PC-9 (cell line): Measurements from ENCODE around the gene ADGRL3. TPM values are rescaled to one million over a fixed set of nuclear protein-coding genes. Genes with fewer than 3 reads are reported as not detected.

Experiments
- BruUV-seq: library from RNA; stranded (reverse); fragments of 400-500 nt; replicated peaks from 2 replicates; lab custom pipeline; 2021; lab: Mats Ljungman, UMichigan
- CTCF ChIA-PET: fragments of 300-600 bp; sonication (Branson Sonifier 250); formaldehyde crosslinking; loops from one replicate; lab custom pipeline; 2022; ENCODE audit warnings: antibody characterized with exemption; lab: Charles Lee
- POLR2A ChIA-PET: fragments of 300-600 bp; sonication (Branson Sonifier 250); formaldehyde crosslinking; loops from one replicate; lab custom pipeline; 2022; ENCODE audit warnings: antibody characterized with exemption; ENCODE audit not compliant: unreplicated experiment; lab: Charles Lee
- DNase-seq, 2 experiments: peaks; one replicate each; pipeline versions ENCODE4 v3.0.0 to v3.0.0-alpha.2; 2015 to 2022; ENCODE audit warnings: mixed read lengths in 1 of 2
- H2AFZ ChIP-seq: fragments of 200-600 bp; sonication (generic); 2 replicates; pipeline ENCODE4 v1.8.1; 2017; ENCODE audit warnings: antibody characterized with exemption
- H3F3A ChIP-seq: fragments of 200-600 bp; sonication (generic); 2 replicates; pipeline ENCODE4 v1.8.1; 2017; ENCODE audit warnings: antibody characterized with exemption, mild to moderate bottlenecking, low read depth; ENCODE audit not compliant: insufficient read depth
- H3K27ac ChIP-seq: fragments of 200-600 bp; sonication (generic); 2 replicates; pipeline ENCODE4 v1.6.1; 2016; ENCODE audit warnings: mixed run types
- H3K27me3 ChIP-seq: fragments of 200-600 bp; sonication (generic); 2 replicates; pipeline ENCODE4 v1.6.1; 2016; ENCODE audit warnings: low read depth, mixed run types; ENCODE audit not compliant: insufficient read depth
- H3K36me3 ChIP-seq: fragments of 200-600 bp; sonication (generic); 2 replicates; pipeline ENCODE4 v1.6.1; 2016; ENCODE audit warnings: low read depth, mixed run types
- H3K4me1 ChIP-seq: fragments of 200-600 bp; sonication (generic); replicated peaks from 2 replicates; pipeline ENCODE4 v1.6.1; 2016; ENCODE audit warnings: mixed run types; ENCODE audit not compliant: insufficient read depth
- H3K4me2 ChIP-seq: fragments of 200-600 bp; sonication (generic); 2 replicates; pipeline ENCODE4 v1.6.1; 2017; ENCODE audit warnings: mixed run types
- H3K4me3 ChIP-seq: fragments of 200-600 bp; sonication (generic); 2 replicates; pipeline ENCODE4 v1.6.1; 2016; ENCODE audit warnings: mixed run types
- H3K79me2 ChIP-seq: fragments of 200-600 bp; sonication (generic); 2 replicates; pipeline ENCODE4 v1.6.1; 2017; ENCODE audit warnings: low read depth, mixed run types
- H3K9me2 ChIP-seq: fragments of 200-600 bp; sonication (generic); 2 replicates; pipeline ENCODE4 v1.8.1; 2017; ENCODE audit warnings: mild to moderate bottlenecking; ENCODE audit not compliant: insufficient read depth
- H3K9me3 ChIP-seq: fragments of 200-600 bp; sonication (generic); 2 replicates; pipeline ENCODE4 v1.8.1; 2016; ENCODE audit warnings: low read depth; ENCODE audit not compliant: insufficient read depth
- H4K20me1 ChIP-seq: fragments of 200-600 bp; sonication (generic); 2 replicates; pipeline ENCODE4 v1.8.1; 2017; ENCODE audit not compliant: insufficient read depth
- CTCF ChIP-seq: fragments of 200-600 bp; sonication (generic); conservative IDR thresholded peaks from 2 replicates; pipeline ENCODE4 v1.6.1; 2017; ENCODE audit warnings: mixed run types, antibody characterized with exemption, mild to moderate bottlenecking, moderate library complexity
- EZH2 ChIP-seq: fragments of 200-600 bp; sonication (generic); IDR thresholded peaks from 2 replicates; pipeline ENCODE4 v1.8.0; 2017; ENCODE audit warnings: antibody characterized with exemption, low read depth
- intact Hi-C: fragments of 100-400 bp; cut with micrococcal nuclease; formaldehyde crosslinking; loops from one replicate; pipeline ENCODE4 v1.10.0; 2022; ENCODE audit not compliant: unreplicated experiment
- total RNA-seq: library from RNA; stranded (reverse); gene quantifications from 2 replicates; pipeline ENCODE4 v1.2.3, GENCODE V29; 2021

Gene ADGRL3
- total RNA-seq, 1 experiment from 2014 or later = 1.6 TPM

- H3F3A ChIP-seq = no peaks in the 10 kb centered on the region
- H3K27me3 ChIP-seq = no peaks in the 10 kb centered on the region
- no peaks in the 10 kb centered on the region for H3K79me2 ChIP-seq
- no TSS peak for BruUV-seq
- intact Hi-C loops = no loop called here
- no peak for DNase-seq
- TF ChIP-seq EZH2 = no peak
- TF ChIP-seq CTCF = no peak
- no peak overlapping the region for H3K4me3 ChIP-seq
- H3K4me1 ChIP-seq = no peaks in the 10 kb centered on the region
- no peak overlapping the region for H3K27ac ChIP-seq
- H3K4me2 ChIP-seq = no peak overlapping the region
- no peaks in the 10 kb centered on the region for H4K20me1 ChIP-seq
- CTCF ChIA-PET = no interaction called here
- no peaks in the 10 kb centered on the region for H3K9me3 ChIP-seq
- H3K9me2 ChIP-seq = no peaks in the 10 kb centered on the region
- POLR2A ChIA-PET = no interaction called here
- no peaks in the 10 kb centered on the region for H3K36me3 ChIP-seq
- H2AFZ ChIP-seq = no peak overlapping the region
These were observed 23.3 kb downstream of the ADGRL3 start for GRCh38 chr4:61223385-61223784.

GRCh38 chr4:61224573-61224972 lies 24.4 kb downstream of the ADGRL3 start:
- H3K27me3 ChIP-seq = no peaks in the 10 kb centered on the region
- CTCF ChIA-PET = no interaction called here
- H2AFZ ChIP-seq = no peak overlapping the region
- no peaks in the 10 kb centered on the region for H3K9me3 ChIP-seq
- H3F3A ChIP-seq = no peaks in the 10 kb centered on the region
- no peaks in the 10 kb centered on the region for H3K36me3 ChIP-seq
- no peak for DNase-seq
- POLR2A ChIA-PET = no interaction called here
- no peak overlapping the region for H3K4me2 ChIP-seq
- BruUV-seq = no TSS peak
- TF ChIP-seq CTCF (no peak), EZH2 (no peak)
- no peaks in the 10 kb centered on the region for H3K4me1 ChIP-seq
- no peak overlapping the region for H3K4me3 ChIP-seq
- intact Hi-C loops = no loop called here
- H3K27ac ChIP-seq = no peak overlapping the region
- no peaks in the 10 kb centered on the region for H3K79me2 ChIP-seq
- H3K9me2 ChIP-seq = no peaks in the 10 kb centered on the region
- no peaks in the 10 kb centered on the region for H4K20me1 ChIP-seq

- Histone ChIP-seq H3K9me2 (no peaks in the 10 kb centered on the region), H3K9me3 (no peaks in the 10 kb centered on the region), H2AFZ (no peak overlapping the region), H3K27me3 (no peaks in the 10 kb centered on the region), H3K4me2 (no peak overlapping the region), H3K4me1 (no peaks in the 10 kb centered on the region), H3K27ac (no peak overlapping the region), H3K79me2 (no peaks in the 10 kb centered on the region), H4K20me1 (no peaks in the 10 kb centered on the region), H3K36me3 (no peaks in the 10 kb centered on the region), H3K4me3 (no peak overlapping the region), H3F3A (no peaks in the 10 kb centered on the region)
- intact Hi-C loops = no loop called here
- no peak for DNase-seq
- ChIA-PET POLR2A (no interaction called here), CTCF (no interaction called here)
- BruUV-seq = no TSS peak
- TF ChIP-seq EZH2 = no peak
These were observed 25.5 kb downstream of the ADGRL3 start for GRCh38 chr4:61225656-61226055.

GRCh38 chr4:61231421-61231820 lies 31.3 kb downstream of the ADGRL3 start:
- no peak for DNase-seq
- Histone ChIP-seq H3F3A (no peaks in the 10 kb centered on the region), H2AFZ (no peak overlapping the region), H3K27ac (no peak overlapping the region), H3K9me3 (no peaks in the 10 kb centered on the region), H3K27me3 (no peaks in the 10 kb centered on the region), H3K4me2 (no peak overlapping the region), H3K79me2 (no peaks in the 10 kb centered on the region), H3K4me3 (no peak overlapping the region), H4K20me1 (no peaks in the 10 kb centered on the region), H3K36me3 (no peaks in the 10 kb centered on the region), H3K9me2 (no peaks in the 10 kb centered on the region), H3K4me1 (no peaks in the 10 kb centered on the region)
- BruUV-seq = no TSS peak
- ChIA-PET CTCF (interaction anchor here (0.7 kb wide), 1 partner anchor 728 kb away, joined by 5 read pairs; no protein-coding TSS in a partner anchor), POLR2A (no interaction called here)
- TF ChIP-seq CTCF = no peak
- TF ChIP-seq EZH2 = no peak
- intact Hi-C loops = no loop called here
